HFF-Myc (cell line): ENCODE results near the gene SCLY.

Experiments
- DNase-seq: peaks from one replicate; pipeline ENCODE4 v3.0.0-alpha.2; 2011; ENCODE audit warnings: low read depth; ENCODE audit errors: extremely low read depth
- H3K4me3 ChIP-seq: replicated peaks from 2 replicates; pipeline ENCODE4 v1.5.1; 2011; ENCODE audit warnings: low read depth, mild to moderate bottlenecking, control low read depth, low read length
- TF ChIP-seq, protein P1 (sequence below): IDR thresholded peaks from 2 replicates; pipeline ENCODE4 v1.5.1; 2012; ENCODE audit warnings: mild to moderate bottlenecking, low read depth, low read length, control low read depth; ENCODE audit errors: missing control alignments

Gene SCLY

GRCh38 chr2:238117199-238118154 is 56.7 kb downstream of the SCLY start:
- H3K4me3 ChIP-seq, result no peak overlapping the region
- TF ChIP-seq, protein P1, sequence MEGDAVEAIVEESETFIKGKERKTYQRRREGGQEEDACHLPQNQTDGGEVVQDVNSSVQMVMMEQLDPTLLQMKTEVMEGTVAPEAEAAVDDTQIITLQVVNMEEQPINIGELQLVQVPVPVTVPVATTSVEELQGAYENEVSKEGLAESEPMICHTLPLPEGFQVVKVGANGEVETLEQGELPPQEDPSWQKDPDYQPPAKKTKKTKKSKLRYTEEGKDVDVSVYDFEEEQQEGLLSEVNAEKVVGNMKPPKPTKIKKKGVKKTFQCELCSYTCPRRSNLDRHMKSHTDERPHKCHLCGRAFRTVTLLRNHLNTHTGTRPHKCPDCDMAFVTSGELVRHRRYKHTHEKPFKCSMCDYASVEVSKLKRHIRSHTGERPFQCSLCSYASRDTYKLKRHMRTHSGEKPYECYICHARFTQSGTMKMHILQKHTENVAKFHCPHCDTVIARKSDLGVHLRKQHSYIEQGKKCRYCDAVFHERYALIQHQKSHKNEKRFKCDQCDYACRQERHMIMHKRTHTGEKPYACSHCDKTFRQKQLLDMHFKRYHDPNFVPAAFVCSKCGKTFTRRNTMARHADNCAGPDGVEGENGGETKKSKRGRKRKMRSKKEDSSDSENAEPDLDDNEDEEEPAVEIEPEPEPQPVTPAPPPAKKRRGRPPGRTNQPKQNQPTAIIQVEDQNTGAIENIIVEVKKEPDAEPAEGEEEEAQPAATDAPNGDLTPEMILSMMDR, result no peak
- no peak for DNase-seq

DNA sequence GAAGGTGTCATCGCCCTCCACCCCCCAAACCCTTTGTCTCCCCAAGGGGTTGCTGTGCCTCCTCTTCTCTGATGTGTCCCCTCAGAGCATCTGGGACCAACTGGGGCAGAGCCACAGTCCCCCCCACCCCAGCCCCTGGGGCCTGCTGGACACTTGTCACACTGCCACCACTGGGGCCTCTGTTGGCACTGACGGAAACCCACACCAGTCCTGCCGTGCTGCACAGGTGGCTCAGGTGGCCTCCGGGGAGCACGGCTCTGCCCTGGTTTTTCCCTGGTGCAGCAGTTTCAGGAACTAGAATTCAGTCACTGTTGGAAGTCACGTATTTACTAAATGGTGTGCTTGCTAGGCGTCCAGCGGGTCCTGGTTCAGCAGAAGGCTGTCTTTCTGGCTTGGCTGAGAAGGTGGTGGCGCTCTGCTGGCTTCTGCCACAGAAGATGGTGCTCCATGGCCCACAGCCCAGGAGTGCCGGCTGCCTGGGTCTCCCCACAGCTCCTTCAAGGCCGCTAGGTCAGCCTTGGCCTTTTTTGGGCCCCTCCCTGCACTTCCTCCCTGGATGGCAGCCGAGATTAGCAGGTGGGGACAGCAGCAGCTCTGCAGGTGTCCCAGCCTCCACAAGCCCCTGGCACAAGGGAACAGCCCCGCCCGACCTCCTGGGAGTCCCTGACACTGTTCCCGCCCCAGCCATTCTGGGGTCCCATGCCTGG is 59.1 kb downstream of the SCLY start:
- TF ChIP-seq, protein P1, result no peak
- no peak for DNase-seq
- no peak overlapping the region for H3K4me3 ChIP-seq

DNA sequence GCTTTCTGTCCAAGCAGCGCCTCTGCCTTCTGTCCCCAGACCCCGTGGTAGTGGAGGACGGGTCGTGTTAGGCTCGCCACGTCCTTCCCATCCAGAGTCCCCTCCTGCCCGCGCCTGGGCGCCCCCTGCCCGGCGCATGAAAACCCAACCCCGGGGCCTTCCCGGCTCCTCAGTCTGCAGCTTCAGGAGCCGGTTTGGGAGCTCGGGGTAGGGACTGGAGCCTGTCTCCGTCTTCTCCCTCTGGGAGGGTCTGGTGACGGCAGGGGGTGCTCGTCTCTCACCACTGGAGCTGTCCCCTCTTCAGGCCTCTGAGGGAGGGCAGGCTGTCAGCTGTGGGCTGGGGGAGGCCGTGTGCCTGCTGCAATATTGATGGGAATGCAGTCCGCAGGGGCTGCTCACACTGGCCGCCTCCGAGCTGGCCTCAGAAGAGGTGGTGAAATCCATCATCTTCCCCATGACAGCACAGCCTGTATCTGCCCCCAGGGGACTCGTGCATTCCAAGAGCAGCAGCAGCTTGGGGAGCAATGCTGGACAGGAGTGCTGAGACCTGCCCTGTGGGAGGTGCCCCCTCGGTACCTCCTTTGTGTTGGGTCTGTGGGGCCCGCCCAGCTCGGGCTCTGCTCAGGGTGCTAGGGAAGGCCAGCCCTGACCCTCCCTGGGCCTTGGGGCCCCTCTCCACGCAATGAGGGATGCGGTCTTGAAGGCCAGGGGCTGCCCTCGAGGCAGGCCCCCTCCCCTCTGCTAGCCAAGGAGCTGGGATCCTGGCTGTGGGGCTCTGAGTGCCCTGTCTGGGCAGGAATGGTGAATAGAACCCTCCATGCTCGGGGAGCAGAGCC is 59.9 kb downstream of the SCLY start:
- DNase-seq, result no peak
- no peak overlapping the region for H3K4me3 ChIP-seq
- TF ChIP-seq, protein P1, result no peak

- H3K4me3 ChIP-seq, result no peak overlapping the region
- TF ChIP-seq, protein P1, result no peak
- no peak for DNase-seq
Measured at GRCh38 chr2:238121511-238122286, 60.9 kb downstream of the SCLY start.

DNA sequence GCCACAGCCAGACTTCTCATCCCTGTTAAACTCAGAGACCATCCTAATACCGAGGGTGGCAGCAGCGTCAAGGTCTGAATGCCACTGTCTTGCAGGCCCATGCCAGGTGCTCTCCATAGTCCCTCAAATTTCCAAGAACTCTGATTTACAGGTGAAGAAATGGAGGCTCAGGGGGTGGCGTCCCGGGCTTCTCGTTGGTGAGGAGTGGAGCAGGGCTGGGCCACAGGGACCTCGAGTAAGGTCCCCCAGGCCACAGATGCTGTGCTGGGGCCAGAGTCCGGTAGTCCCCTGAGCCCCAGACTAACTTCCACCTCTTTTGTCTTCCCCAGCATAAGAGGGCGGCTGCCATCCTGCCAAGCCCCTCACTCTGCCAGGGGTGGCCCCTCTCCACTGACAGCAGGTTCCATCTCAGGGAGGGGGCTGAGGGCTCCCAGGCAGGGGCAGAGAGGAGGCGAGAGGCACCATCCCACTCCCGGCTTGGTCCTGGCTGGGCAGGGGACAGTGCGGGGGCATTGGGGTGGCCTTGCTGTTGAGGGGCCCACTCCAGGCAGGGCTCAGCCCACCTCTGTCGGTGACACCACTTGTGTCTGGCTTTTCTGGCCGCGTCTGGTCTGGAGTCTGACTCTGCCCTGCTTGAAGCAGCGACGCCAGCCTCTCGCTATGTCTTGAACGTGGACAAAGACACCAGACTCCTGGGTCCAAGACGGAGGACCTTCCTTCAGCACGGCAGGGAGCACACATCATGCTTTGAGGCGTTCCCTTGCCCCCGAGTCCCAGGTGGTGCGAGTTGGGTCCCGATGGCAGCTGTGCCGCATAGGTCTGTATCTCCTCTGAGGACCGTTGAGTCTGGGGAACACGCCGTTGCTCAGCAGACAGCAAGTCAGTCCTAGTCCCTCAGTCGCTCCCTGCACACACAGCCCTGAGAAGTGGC is 61.8 kb downstream of the SCLY start:
- H3K4me3 ChIP-seq, result no peak overlapping the region
- DNase-seq, result no peak
- TF ChIP-seq, protein P1, result no peak
